ENCODE results near the gene GRAMD1A.
"Not testable (repeated sequence)": the region's sequence is repeated elsewhere in the genome, so short reads cannot be mapped to it uniquely, and the experiment has no call there.

The GRAMD1A gene

GRCh38 chr19:35025969-35026368, 25.8 kb downstream of the GRAMD1A start:
- no peak overlapping the region for H3K4me3 ChIP-seq (ENCODE audit: control insufficient read depth in 1 of 7, extremely low read depth in 1 of 7, insufficient read depth in 4 of 7, low read depth in 2 of 7, low read length in 6 of 7)
- H3K4me1 ChIP-seq (ENCODE audit: control extremely low read depth in 1 of 4, control insufficient read depth in 4 of 4, insufficient read depth in 4 of 4, low read length in 3 of 4): peaks cover 0 to 7% (median 4%) of the 10 kb centered on the region in 4 experiments
- H3K27ac ChIP-seq (ENCODE audit: insufficient read depth in 1 of 2, low read depth in 1 of 2, low read length in 2 of 2, poor library complexity in 1 of 2, severe bottlenecking in 2 of 2): no peak overlapping the region
- no peaks in the 10 kb centered on the region for H3K9me3 ChIP-seq (ENCODE audit: control extremely low read depth in 1 of 5, control insufficient read depth in 4 of 5, insufficient read depth in 2 of 5, low read depth in 1 of 5, low read length in 4 of 5)
- CTCF ChIA-PET: interaction anchor here (1.1 to 2.7 kb wide), 6 partner anchors 11 to 53 kb away, joined by 3 to 13 read pairs (median 4); no protein-coding TSS in a partner anchor
- DNase-seq: no peak
- H3K27me3 ChIP-seq (replicated peaks in 2 of 5; ENCODE audit: control insufficient read depth in 4 of 5, insufficient read depth in 5 of 5, low read length in 4 of 5): peaks cover 0 to 15% (median 2%) of the 10 kb centered on the region in 5 experiments
- 98% methylated on average over 16 of the region's 21 CpGs for whole genome bisulfite sequencing (ENCODE audit: insufficient coverage)
- POLR2A ChIA-PET: interaction anchor here (1.1 kb wide), 1 partner anchor 12 kb away, joined by 3 read pairs; no protein-coding TSS in a partner anchor
- H3K36me3 ChIP-seq (ENCODE audit: control insufficient read depth in 4 of 4, insufficient read depth in 4 of 4, low read length in 3 of 4): peaks cover 15 to 74% (median 49%) of the 10 kb centered on the region in 4 experiments

GRCh38 chr19:35026418-35026817, 26.3 kb downstream of the GRAMD1A start:
- no peak for DNase-seq
- no peak overlapping the region for H3K27ac ChIP-seq (ENCODE audit: insufficient read depth in 1 of 2, low read depth in 1 of 2, low read length in 2 of 2, poor library complexity in 1 of 2, severe bottlenecking in 2 of 2)
- H3K27me3 ChIP-seq (replicated peaks in 2 of 5; ENCODE audit: control insufficient read depth in 4 of 5, insufficient read depth in 5 of 5, low read length in 4 of 5): peaks cover 0 to 19% (median 4%) of the 10 kb centered on the region in 5 experiments
- no peaks in the 10 kb centered on the region for H3K9me3 ChIP-seq (ENCODE audit: control extremely low read depth in 1 of 5, control insufficient read depth in 4 of 5, insufficient read depth in 2 of 5, low read depth in 1 of 5, low read length in 4 of 5)
- ChIA-PET CTCF (interaction anchor here (1.1 to 2.7 kb wide), 6 partner anchors 12 to 54 kb away, joined by 3 to 13 read pairs (median 4); no protein-coding TSS in a partner anchor), POLR2A (interaction anchor here (1.1 to 1.8 kb wide), 2 partner anchors 12 kb away, joined by 3 to 4 read pairs; no protein-coding TSS in a partner anchor)
- 91% methylated on average over 6 of the region's 6 CpGs for WGBS (ENCODE audit: insufficient coverage)
- peaks cover 15 to 70% (median 44%) of the 10 kb centered on the region in 4 experiments for H3K36me3 ChIP-seq (ENCODE audit: control insufficient read depth in 4 of 4, insufficient read depth in 4 of 4, low read length in 3 of 4)
- H3K4me3 ChIP-seq (ENCODE audit: control insufficient read depth in 1 of 7, extremely low read depth in 1 of 7, insufficient read depth in 4 of 7, low read depth in 2 of 7, low read length in 6 of 7): no peak overlapping the region
- H3K4me1 ChIP-seq (ENCODE audit: control extremely low read depth in 1 of 4, control insufficient read depth in 4 of 4, insufficient read depth in 4 of 4, low read length in 3 of 4): peaks cover 0 to 9% (median 7%) of the 10 kb centered on the region in 4 experiments

- 95% methylated on average over 6 of the region's 8 CpGs for WGBS (ENCODE audit: insufficient coverage)
Measured at GRCh38 chr19:35027009-35027408, 26.9 kb downstream of the GRAMD1A start.

GRCh38 chr19:35027851-35028599, 27.9 kb downstream of the GRAMD1A start:
- peaks cover 11 to 53% (median 33%) of the 10 kb centered on the region in 4 experiments for H3K36me3 ChIP-seq (ENCODE audit: control insufficient read depth in 4 of 4, insufficient read depth in 4 of 4, low read length in 3 of 4)
- POLR2A ChIA-PET: interaction anchor here (1.8 kb wide), 1 partner anchor 14 kb away, joined by 4 read pairs; no protein-coding TSS in a partner anchor
- DNase-seq: no peak

More at GRCh38 chr19:35027009-35027408, 26.9 kb downstream of the GRAMD1A start:
- Histone ChIP-seq H3K27me3 (replicated peaks in 2 of 5; ENCODE audit: control insufficient read depth in 4 of 5, insufficient read depth in 5 of 5, low read length in 4 of 5) (peaks cover 0 to 25% (median 6%) of the 10 kb centered on the region in 5 experiments), H3K36me3 (ENCODE audit: control insufficient read depth in 4 of 4, insufficient read depth in 4 of 4, low read length in 3 of 4) (peaks cover 14 to 64% (median 39%) of the 10 kb centered on the region in 4 experiments), H3K9me3 (ENCODE audit: control extremely low read depth in 1 of 5, control insufficient read depth in 4 of 5, insufficient read depth in 2 of 5, low read depth in 1 of 5, low read length in 4 of 5) (no peaks in the 10 kb centered on the region), H3K27ac (ENCODE audit: insufficient read depth in 1 of 2, low read depth in 1 of 2, low read length in 2 of 2, poor library complexity in 1 of 2, severe bottlenecking in 2 of 2) (no peak overlapping the region), H3K4me3 (ENCODE audit: control insufficient read depth in 1 of 7, extremely low read depth in 1 of 7, insufficient read depth in 4 of 7, low read depth in 2 of 7, low read length in 6 of 7) (no peak overlapping the region), H3K4me1 (ENCODE audit: control extremely low read depth in 1 of 4, control insufficient read depth in 4 of 4, insufficient read depth in 4 of 4, low read length in 3 of 4) (peaks cover 0 to 9% (median 7%) of the 10 kb centered on the region in 4 experiments)
- POLR2A ChIA-PET: interaction anchor here (1.1 to 1.8 kb wide), 2 partner anchors 11 to 13 kb away, joined by 3 to 4 read pairs; no protein-coding TSS in a partner anchor
- no peak for DNase-seq
- CTCF ChIA-PET: interaction anchor here (1.0 to 2.7 kb wide), 6 partner anchors 9 to 43 kb away, joined by 3 to 13 read pairs (median 4); no protein-coding TSS in a partner anchor

GRCh38 chr19:35028600-35028885, 28.4 kb downstream of the GRAMD1A start:
- H3K4me1 ChIP-seq (ENCODE audit: control extremely low read depth in 1 of 4, control insufficient read depth in 4 of 4, insufficient read depth in 4 of 4, low read length in 3 of 4); H3K27ac ChIP-seq (ENCODE audit: insufficient read depth in 1 of 2, low read depth in 1 of 2, low read length in 2 of 2, poor library complexity in 1 of 2, severe bottlenecking in 2 of 2); DNase-seq; H3K4me3 ChIP-seq (ENCODE audit: control insufficient read depth in 1 of 7, extremely low read depth in 1 of 7, insufficient read depth in 4 of 7, low read depth in 2 of 7, low read length in 6 of 7); POLR2A ChIA-PET; H3K9me3 ChIP-seq (ENCODE audit: control extremely low read depth in 1 of 5, control insufficient read depth in 4 of 5, insufficient read depth in 2 of 5, low read depth in 1 of 5, low read length in 4 of 5): not testable (repeated sequence)
- no CpG with 5 or more reads among the region's 3 CpGs for WGBS (ENCODE audit: insufficient coverage)
- H3K36me3 ChIP-seq (ENCODE audit: control insufficient read depth in 4 of 4, insufficient read depth in 4 of 4, low read length in 3 of 4): peaks cover 11 to 48% (median 31%) of the 10 kb centered on the region in 4 experiments
- H3K27me3 ChIP-seq (replicated peaks in 2 of 5; ENCODE audit: control insufficient read depth in 4 of 5, insufficient read depth in 5 of 5, low read length in 4 of 5): peaks cover 0 to 39% (median 10%) of the 10 kb centered on the region in 5 experiments
- CTCF ChIA-PET: interaction anchor here (1.4 to 2.7 kb wide), 3 partner anchors 10 to 22 kb away, joined by 3 to 13 read pairs (median 3); no protein-coding TSS in a partner anchor

More at GRCh38 chr19:35027851-35028599, 27.9 kb downstream of the GRAMD1A start:
- CTCF ChIA-PET: interaction anchor here (1.0 to 2.7 kb wide), 6 partner anchors 10 to 44 kb away, joined by 3 to 13 read pairs (median 4); no protein-coding TSS in a partner anchor
- peaks cover 0 to 35% (median 10%) of the 10 kb centered on the region in 5 experiments for H3K27me3 ChIP-seq (replicated peaks in 2 of 5; ENCODE audit: control insufficient read depth in 4 of 5, insufficient read depth in 5 of 5, low read length in 4 of 5)
- H3K4me1 ChIP-seq (ENCODE audit: control extremely low read depth in 1 of 4, control insufficient read depth in 4 of 4, insufficient read depth in 4 of 4, low read length in 3 of 4): peaks cover 0 to 9% (median 7%) of the 10 kb centered on the region in 4 experiments
- no peak overlapping the region for H3K4me3 ChIP-seq (ENCODE audit: control insufficient read depth in 1 of 7, extremely low read depth in 1 of 7, insufficient read depth in 4 of 7, low read depth in 2 of 7, low read length in 6 of 7)
- H3K27ac ChIP-seq (ENCODE audit: insufficient read depth in 1 of 2, low read depth in 1 of 2, low read length in 2 of 2, poor library complexity in 1 of 2, severe bottlenecking in 2 of 2): no peak overlapping the region
- no peaks in the 10 kb centered on the region for H3K9me3 ChIP-seq (ENCODE audit: control extremely low read depth in 1 of 5, control insufficient read depth in 4 of 5, insufficient read depth in 2 of 5, low read depth in 1 of 5, low read length in 4 of 5)
- WGBS (ENCODE audit: insufficient coverage): 94% methylated on average over 7 of the region's 7 CpGs

GRCh38 chr19:35029275-35029736, 29.2 kb downstream of the GRAMD1A start:
- POLR2A ChIA-PET: interaction anchor here (0.7 kb wide), 1 partner anchor 15 kb away, joined by 3 read pairs; no protein-coding TSS in a partner anchor

More at GRCh38 chr19:35029275-35029736, 29.2 kb downstream of the GRAMD1A start:
- H3K4me1 ChIP-seq (ENCODE audit: control extremely low read depth in 1 of 4, control insufficient read depth in 4 of 4, insufficient read depth in 4 of 4, low read length in 3 of 4); H3K4me3 ChIP-seq (ENCODE audit: control insufficient read depth in 1 of 7, extremely low read depth in 1 of 7, insufficient read depth in 4 of 7, low read depth in 2 of 7, low read length in 6 of 7); H3K9me3 ChIP-seq (ENCODE audit: control extremely low read depth in 1 of 5, control insufficient read depth in 4 of 5, insufficient read depth in 2 of 5, low read depth in 1 of 5, low read length in 4 of 5); H3K27ac ChIP-seq (ENCODE audit: insufficient read depth in 1 of 2, low read depth in 1 of 2, low read length in 2 of 2, poor library complexity in 1 of 2, severe bottlenecking in 2 of 2); DNase-seq; CTCF ChIA-PET: not testable (repeated sequence)
- Histone ChIP-seq H3K36me3 (ENCODE audit: control insufficient read depth in 4 of 4, insufficient read depth in 4 of 4, low read length in 3 of 4) (peaks cover 7 to 41% (median 25%) of the 10 kb centered on the region in 4 experiments), H3K27me3 (replicated peaks in 2 of 5; ENCODE audit: control insufficient read depth in 4 of 5, insufficient read depth in 5 of 5, low read length in 4 of 5) (peaks cover 0 to 41% (median 10%) of the 10 kb centered on the region in 5 experiments)
- WGBS (ENCODE audit: insufficient coverage): 95% methylated on average over 4 of the region's 11 CpGs
